GM21367 (cell line): Measurements from ENCODE around the gene DCUN1D2.

Experiments used
- ATAC-seq: cut with Tn5 transposase; IDR thresholded peaks from one replicate; pipeline ENCODE4 v1.9.1; 2021; ENCODE audit not compliant: unreplicated experiment

The DCUN1D2 gene

GRCh38 chr13:113520571-113520970 is 30.1 kb upstream of the DCUN1D2 start:
- no peak for ATAC-seq

- ATAC-seq = no peak
Measured at GRCh38 chr13:113519556-113519955, 29.0 kb upstream of the DCUN1D2 start.

GRCh38 chr13:113518076-113518803 is 27.7 kb upstream of the DCUN1D2 start:
- ATAC-seq = no peak

- ATAC-seq = no peak
Measured at GRCh38 chr13:113514847-113515246, 24.3 kb upstream of the DCUN1D2 start.

- no peak for ATAC-seq
Measured at GRCh38 chr13:113513761-113514160, 23.2 kb upstream of the DCUN1D2 start.

GRCh38 chr13:113511361-113511760 is 20.9 kb upstream of the DCUN1D2 start:
- ATAC-seq = no peak

- ATAC-seq = no peak
Measured at GRCh38 chr13:113510871-113511270, 20.4 kb upstream of the DCUN1D2 start.

GRCh38 chr13:113509989-113510388 is 19.5 kb upstream of the DCUN1D2 start:
- no peak for ATAC-seq

- ATAC-seq = no peak
Measured at GRCh38 chr13:113508521-113509254, 18.2 kb upstream of the DCUN1D2 start.

GRCh38 chr13:113507505-113508345 is 17.2 kb upstream of the DCUN1D2 start:
- ATAC-seq = no peak

GRCh38 chr13:113506871-113507388 is 16.4 kb upstream of the DCUN1D2 start:
- no peak for ATAC-seq

GRCh38 chr13:113506025-113506685 is 15.6 kb upstream of the DCUN1D2 start:
- ATAC-seq = no peak

GRCh38 chr13:113502686-113503085 is 12.2 kb upstream of the DCUN1D2 start:
- ATAC-seq = no peak

GRCh38 chr13:113500530-113501265 is 10.2 kb upstream of the DCUN1D2 start:
- no peak for ATAC-seq

- ATAC-seq = no peak
Measured at GRCh38 chr13:113499936-113500335, 9.4 kb upstream of the DCUN1D2 start.

GRCh38 chr13:113498905-113499304 is 8.4 kb upstream of the DCUN1D2 start:
- no peak for ATAC-seq

- ATAC-seq = no peak
Measured at GRCh38 chr13:113497217-113497616, 6.7 kb upstream of the DCUN1D2 start.

- ATAC-seq = no peak
Measured at GRCh38 chr13:113495494-113496210, 5.1 kb upstream of the DCUN1D2 start.

GRCh38 chr13:113493315-113493951 is 2.9 kb upstream of the DCUN1D2 start:
- peak; percentile 19 for ATAC-seq
